Measurements from ENCODE around the gene COL23A1.
A peak's percentile ranks its signal among the peaks of the same experiment; 100 is the strongest.

Gene COL23A1

GRCh38 chr5:178249191-178249989 is 340.8 kb downstream of the COL23A1 start:
- no peak for DNase-seq

DNA sequence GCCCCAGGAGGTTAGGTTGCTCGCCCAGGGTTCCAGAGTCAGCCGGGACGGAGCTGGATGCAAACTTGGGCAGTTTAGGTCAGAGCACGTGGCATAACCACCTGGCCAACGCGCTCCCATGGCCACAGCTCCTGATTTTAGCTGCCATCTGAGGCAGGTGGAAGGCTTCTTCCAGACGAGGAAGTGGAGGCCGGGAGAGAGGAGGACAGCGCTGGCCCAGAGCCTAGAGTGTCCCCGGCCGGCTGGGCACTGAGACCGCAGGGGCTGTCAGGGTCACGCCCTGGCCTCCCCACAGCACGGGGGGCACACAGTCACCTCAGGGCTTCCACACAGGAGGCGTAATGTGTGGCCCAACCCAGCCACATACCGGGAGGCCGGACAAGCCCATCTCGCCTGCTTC is 341.4 kb downstream of the COL23A1 start:
- no peak for DNase-seq

DNA sequence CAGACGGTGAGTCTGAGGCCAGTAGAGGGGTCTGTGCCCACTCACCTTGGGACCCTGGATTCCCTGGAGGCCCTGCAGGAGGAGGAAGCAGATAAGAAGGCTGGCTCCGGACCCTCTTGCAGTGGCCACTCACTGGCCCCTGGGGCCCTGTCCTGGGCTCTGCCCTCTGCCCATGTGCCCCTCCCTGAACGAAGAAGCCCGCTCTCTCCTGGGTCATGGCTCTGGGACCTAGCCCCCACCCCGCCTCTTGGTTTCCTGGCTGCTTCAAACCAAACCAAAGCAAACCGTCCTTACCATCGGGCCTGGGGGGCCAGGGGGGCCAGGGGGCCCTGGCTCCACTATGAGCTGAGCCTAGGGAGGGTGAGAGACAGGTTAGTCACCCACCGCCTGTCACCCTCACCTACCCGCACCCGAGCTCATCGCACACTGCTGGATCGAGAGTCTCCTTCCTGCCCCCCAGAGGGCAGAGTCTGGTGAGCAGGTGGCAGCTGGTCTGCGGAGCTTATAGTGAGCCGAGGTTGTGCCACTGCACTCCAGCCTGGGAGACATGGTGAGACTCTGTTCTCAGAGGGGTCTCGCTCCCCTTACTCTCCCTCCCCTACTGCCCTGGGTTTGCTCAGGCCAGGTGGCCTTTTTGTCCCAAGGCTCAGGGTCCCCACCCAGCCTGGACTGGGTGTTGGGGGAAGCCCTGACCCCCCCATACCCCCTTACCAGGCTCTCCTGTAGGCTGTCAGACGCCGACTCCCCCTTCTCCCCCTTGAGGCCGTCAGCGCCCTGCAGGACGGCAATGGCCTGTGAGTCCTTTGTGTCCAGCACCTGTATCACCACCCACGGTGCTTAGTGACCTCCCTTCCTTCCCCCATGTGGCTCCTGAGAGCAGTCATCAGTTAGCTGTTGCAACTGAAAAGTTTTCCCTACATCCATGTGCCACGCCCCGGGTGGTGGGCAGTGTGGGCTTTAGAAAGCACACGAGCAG is 342.4 kb downstream of the COL23A1 start:
- DNase-seq, result no peak

DNA sequence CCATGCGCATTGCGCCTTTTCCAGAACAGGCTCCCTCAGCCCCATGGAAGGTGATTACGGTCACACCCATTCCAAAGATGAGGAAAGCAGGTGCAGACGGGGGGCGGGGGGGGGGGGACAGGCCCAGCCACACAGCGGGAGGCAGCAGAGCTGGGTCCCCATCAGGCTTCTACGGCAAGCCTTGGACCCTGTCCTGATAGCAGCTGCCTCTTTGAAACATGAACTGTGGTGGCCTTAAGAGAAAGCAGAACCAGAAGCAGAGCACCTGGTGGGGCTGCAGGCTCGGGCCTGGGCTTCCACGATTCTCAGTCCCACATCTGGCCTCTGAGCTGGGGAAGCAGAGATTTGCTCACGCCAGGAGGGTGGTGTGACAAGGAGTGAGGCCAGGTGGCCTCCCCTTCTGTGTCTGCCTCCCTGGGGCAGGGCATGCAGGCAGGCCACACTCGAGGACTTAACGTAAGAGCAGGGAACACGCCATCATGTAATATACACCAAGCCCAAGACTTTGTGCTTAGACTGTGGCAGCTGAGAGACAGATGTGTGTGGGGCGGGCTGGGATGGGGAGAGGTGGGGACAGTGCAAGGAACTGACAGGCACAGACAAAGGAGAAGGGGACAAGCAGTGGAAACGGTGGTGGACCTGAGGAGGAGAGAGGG is 343.4 kb downstream of the COL23A1 start:
- no peak for DNase-seq

GRCh38 chr5:178245389-178245788 is 344.8 kb downstream of the COL23A1 start:
- no peak for DNase-seq

- DNase-seq, result no peak
These were observed 345.6 kb downstream of the COL23A1 start for GRCh38 chr5:178244576-178244975.

DNA sequence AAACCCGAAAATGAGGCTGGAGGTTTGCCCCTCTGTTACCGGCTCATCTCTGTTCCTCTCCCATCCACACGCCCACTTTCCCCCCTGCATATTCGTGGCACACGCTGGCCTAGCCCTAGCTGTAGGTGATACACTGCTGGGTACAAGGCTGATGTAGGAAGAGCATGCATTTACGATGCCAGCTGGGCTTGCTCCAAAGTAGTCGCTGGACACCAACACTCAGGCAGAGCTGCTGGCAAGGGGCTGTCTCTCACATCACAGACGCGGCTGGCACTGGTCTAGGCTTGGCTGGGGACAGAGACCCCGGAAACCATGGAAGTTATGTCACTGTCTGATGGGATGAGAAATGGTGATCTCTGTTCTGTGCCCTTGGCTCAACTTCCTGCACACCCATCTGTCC is 347.8 kb downstream of the COL23A1 start:
- DNase-seq, result no peak

DNA sequence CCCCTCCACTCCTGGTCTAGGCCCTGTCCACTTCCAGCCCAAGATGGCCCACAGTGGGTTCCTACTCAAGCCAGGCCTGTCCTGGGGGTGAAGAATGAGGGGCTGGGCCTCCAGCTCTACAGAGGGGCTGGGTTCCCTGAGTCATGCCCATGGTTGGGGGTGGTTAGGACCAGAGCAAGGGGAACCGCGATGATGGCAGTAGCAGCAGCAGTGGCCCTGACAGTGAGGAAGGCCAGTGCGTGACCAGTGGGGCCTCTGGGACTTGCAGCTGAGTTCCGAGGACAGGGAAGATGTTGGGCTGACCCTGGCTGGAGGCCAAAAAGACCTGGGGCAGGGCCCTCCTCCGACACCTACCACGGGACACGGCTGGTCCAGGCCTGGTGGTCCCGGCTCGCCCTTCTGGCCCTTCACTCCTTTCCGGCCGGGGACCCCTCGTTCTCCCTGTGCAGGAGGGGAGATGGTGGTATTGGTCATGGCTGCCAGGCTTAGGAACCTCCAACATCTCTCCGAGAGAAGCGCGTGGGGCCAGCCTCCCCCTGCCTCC is 348.4 kb downstream of the COL23A1 start:
- DNase-seq, result no peak

GRCh38 chr5:178241231-178241663 is 348.9 kb downstream of the COL23A1 start:
- DNase-seq, result no peak

DNA sequence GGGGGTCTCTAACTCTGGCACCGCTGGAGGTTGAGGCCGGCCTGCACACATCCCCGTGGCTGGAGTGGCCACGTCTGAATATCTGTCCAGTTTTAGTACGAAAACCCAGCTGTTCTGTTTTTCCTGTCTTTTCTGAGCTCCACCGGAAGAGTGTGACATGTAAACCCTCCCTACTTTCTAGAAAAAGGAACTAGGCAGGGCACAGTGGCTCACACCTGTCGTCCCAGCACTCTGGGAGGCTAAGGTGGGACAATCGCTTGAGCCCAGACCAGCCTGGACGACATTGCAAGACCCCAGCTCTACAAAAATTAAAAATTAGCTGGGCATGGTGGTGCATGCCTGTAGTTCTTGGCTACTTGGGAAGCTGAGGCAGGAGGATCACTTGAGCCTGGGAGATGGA is 349.4 kb downstream of the COL23A1 start:
- DNase-seq, result no peak

DNA sequence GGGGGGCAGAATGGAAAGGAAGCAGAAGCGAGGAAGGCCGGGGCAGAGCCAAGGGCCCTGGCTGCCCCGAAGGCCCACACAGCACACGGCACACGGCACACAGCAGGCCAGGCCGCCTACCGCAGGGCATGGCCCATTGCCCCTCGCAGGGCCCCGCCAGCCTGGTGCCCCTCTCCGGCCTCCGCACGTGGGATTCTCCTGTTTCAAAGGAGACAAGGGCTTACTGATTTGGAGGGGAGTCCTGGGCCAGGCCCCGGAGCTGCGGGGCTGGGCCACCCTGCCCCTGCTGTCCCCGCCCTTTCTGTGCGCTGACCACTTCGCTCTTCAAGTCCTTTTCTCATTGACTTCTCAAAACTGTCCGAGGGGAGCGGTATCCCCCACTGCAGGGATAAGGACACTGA is 349.9 kb downstream of the COL23A1 start:
- no peak for DNase-seq

DNA sequence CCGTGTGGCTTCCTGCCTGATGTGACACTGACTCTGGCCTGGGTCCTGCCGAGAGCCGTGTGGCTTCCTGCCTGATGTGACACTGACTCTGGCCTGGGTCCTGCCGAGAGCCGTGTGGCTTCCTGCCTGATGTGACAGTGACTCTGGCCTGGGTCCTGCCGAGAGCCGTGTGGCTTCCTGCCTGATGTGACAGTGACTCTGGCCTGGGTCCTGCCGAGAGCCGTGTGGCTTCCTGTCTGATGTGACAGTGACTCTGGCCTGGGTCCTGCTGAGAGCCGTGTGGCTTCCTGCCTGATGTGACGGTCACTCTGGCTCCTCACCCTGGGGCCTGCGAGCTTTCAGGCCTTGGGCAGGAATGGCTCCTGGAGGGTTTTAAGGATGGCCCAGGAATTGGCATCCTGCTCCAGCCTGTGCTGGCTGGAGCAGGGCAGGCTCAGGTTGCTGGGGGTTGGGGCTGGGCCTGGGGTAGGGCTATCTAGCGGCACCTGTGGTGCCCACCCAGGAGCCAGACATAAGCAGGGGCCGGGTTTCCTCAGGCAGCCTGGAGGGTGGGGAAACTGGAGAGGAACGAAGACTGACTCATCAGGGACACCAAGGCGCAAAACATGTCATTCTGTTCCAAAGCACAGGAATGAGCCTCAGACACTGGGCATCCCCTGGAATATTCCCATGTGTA is 350.4 kb downstream of the COL23A1 start:
- DNase-seq, result peak; percentile 30

- peak; percentile 38 for DNase-seq
These were observed 351.2 kb downstream of the COL23A1 start for GRCh38 chr5:178238711-178239592.

DNA sequence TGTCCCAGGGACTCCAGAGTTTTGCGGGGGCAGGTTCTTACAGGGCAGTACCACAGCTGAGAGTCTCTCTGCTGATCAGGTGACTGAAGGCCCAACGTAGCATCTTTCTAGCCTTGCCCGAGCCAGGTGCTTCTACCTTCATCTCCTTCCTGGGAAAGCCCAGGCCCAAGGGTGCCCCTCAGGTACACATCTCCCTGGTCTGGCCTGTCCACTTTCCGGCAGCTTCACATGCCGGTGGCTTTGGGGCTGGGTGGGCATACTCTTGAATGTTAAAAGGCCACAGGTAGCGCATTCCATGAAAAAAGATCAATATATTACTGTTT is 351.9 kb downstream of the COL23A1 start:
- no peak for DNase-seq

DNA sequence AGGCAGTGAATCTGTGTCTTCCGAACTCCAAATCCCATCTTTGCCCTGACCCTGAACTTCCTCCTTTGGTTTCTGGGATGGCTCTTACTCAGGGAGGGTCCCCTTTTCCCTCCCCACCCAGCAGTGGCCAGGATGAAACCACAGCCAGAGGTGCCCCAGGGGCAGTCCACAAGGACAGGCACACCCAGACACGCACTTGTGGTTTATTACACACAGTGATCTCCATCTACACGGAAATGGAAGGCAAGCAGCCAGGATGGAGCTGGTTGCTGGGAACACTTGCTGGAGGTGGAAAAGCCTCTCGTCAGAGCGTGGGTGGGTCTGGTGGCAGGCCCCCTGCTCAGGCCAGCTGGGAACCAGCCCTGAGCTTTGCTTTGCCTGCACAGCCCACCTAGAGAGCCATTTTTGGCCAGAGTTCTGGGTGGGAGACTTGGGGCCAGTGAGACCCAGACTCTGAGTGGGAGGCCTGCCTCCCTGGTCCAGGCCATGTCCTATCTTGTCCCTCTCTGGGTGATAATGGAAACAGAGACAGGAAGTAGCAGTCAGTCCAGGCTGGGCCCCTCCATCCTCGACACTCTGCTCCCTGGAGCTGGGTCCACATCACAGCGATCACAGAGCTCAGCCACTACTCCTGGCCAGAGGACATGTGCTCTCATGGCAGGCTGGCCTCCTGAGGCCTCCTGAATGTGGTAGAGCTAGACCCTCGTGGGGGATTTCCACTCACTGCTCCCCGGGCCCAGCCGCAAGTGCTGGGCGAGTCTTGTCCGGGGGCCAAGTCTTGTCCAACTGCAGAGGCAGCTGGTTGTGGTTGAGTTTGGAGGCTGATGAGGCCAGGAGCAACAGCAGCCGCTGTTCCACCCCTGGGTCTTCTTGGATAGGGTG is 352.5 kb downstream of the COL23A1 start:
- no peak for DNase-seq

GRCh38 chr5:178236679-178237078 is 353.5 kb downstream of the COL23A1 start:
- no peak for DNase-seq

- no peak for DNase-seq
These were observed 354.1 kb downstream of the COL23A1 start for GRCh38 chr5:178236126-178236525.

DNA sequence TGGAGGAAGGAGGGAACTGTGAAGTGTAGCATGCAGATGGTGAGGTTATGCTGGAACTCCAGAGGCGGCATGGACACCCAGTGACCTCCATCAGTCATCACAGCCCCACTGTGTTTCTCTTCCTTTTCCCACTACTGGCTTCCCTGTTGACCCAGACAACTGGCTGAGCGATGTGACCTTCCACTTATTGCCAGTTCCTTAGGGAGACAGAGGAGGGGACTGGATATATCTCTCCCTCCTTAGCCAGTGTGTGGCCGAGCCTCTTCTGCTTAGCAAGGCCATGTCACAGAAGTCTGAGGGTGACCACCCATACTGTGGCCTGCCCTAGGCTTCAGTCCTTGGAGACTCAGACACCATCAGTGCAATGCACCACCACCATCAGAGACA is 354.6 kb downstream of the COL23A1 start:
- DNase-seq, result no peak

GRCh38 chr5:178234750-178235587 is 355.2 kb downstream of the COL23A1 start:
- peak; percentile 78 for DNase-seq

All from activated CD4-positive, alpha-beta T cell treated with anti-CD3 and anti-CD28 coated beads, Interleukin-10, Interleukin-2, amounts not matched to agents 100 ng/mL and 50 ng/mL, durations not matched to agents 16 hours and 8 hours (primary cell).